Measurements from ENCODE around the gene ASF1A. TPM values are rescaled to one million over a fixed set of nuclear protein-coding genes. Genes with fewer than 3 reads are reported as not detected.

Gene ASF1A
- total RNA-seq, 1 donor from 2014 or later, result 6.8 TPM

DNA sequence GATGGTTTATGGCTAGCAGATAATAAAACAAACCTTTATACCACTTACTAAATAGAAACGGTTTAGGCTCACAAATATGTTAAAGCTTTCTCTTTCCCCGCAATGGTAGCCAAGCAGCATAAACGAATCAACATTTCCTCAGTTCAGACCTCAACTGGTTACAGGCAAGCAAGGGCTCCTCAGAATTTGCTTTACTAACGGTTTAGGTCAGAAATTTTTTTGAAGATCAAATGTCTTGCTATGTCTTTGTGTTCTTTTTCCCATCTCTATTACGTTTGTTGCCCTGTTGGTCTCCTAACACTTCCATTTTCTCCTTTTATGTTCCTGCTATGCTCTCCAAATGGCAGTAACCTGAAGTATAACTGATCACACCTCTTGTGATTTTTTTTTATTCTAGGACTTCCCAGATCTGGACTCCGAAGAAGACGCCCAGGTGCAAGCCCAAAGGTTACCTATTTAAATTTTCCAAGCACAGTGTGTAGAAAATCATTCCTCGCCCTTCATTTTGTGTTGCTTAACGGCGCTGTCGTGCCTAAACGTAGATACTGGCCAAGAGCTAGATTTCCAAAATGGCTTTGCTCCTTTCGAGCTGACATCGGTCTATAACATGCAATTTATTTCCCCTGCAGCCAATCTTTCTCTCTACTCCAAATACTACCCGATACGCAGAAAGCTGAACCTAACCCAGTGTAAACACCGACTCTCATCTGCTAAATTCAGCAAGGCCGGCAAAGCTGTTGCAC is 717 bp upstream of the ASF1A start:
- no peak for TF ChIP-seq CTCF (IDR thresholded peaks at IDR 0.05)
- peak in 1 of 2 donors; percentile 70 for DNase-seq (ENCODE audit: low spot score in 2 of 2)
- Histone ChIP-seq H3K27ac (peak overlapping the region; percentile 85 to 93), H3K27me3 (no peaks in the 10 kb centered on the region), H3K9me3 (no peaks in the 10 kb centered on the region), H3K4me3 (peak overlapping the region; percentile 82 to 95), H3K4me1 (peaks cover 0 to 20% of the 10 kb centered on the region in 2 donors), H3K36me3 (no peaks in the 10 kb centered on the region)
- intact Hi-C loops (cut with DNase I), result loop anchor here (1.0 to 10.0 kb wide), 7 partner anchors 41 to 1288 kb away; partner anchors contain the start of genes CEP85L, GOPC, MAN1A1 and PLN

- peak overlapping the region; percentile 82 to 95 for H3K4me3 ChIP-seq
- peak overlapping the region; percentile 93 to 97 for H3K27ac ChIP-seq
- peak in 1 of 3 experiments; percentile 3 for TF ChIP-seq CTCF (IDR thresholded peaks at IDR 0.05)
- H3K27me3 ChIP-seq, result no peaks in the 10 kb centered on the region
- peaks cover 0 to 5% of the 10 kb centered on the region in 2 donors for H3K36me3 ChIP-seq
- intact Hi-C loops (cut with DNase I), result loop anchor here (2.0 to 10.0 kb wide), 7 partner anchors 184 to 1290 kb away; partner anchors contain the start of genes FAM184A, GOPC, MAN1A1 and PLN
- peak in 1 of 2 donors; percentile 80 for DNase-seq (ENCODE audit: low spot score in 2 of 2)
- H3K4me1 ChIP-seq, result peaks cover 0 to 20% of the 10 kb centered on the region in 2 donors
- H3K9me3 ChIP-seq, result no peaks in the 10 kb centered on the region
Observed at GRCh38 chr6:118894425-118895260, 691 bp downstream of the ASF1A start.

GRCh38 chr6:118895261-118895560 is 1.3 kb downstream of the ASF1A start:
- peaks cover 0 to 20% of the 10 kb centered on the region in 2 donors for H3K4me1 ChIP-seq

DNA sequence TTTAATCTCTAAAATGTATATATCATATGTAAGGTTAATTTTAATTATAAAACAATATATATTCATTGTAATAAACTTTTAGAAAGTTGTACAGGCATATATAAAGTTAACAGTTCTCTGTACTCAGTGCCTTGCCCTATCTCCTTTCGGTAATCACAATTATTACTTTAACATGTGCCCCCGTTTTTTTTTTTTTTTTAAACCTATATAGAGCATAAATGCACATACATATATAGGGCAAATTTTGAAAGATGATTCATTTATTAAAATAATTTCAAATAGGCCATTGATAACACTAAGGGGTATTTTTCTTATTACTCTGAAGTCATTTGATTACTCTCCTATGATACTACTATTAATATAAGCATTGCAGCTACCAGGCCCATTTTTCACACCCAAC is 1.9 kb downstream of the ASF1A start:
- peak overlapping the region in 1 of 2 donors; percentile 82 for H3K4me3 ChIP-seq
- peak overlapping the region in 1 of 2 donors; percentile 93 for H3K27ac ChIP-seq
- H3K9me3 ChIP-seq, result no peaks in the 10 kb centered on the region
- no peak for TF ChIP-seq CTCF (IDR thresholded peaks at IDR 0.05)
- H3K36me3 ChIP-seq, result peaks cover 0 to 5% of the 10 kb centered on the region in 2 donors
- peaks cover 0 to 20% of the 10 kb centered on the region in 2 donors for H3K4me1 ChIP-seq
- no peaks in the 10 kb centered on the region for H3K27me3 ChIP-seq
- intact Hi-C loops (cut with DNase I), result loop anchor here (2.0 to 10.0 kb wide), 6 partner anchors 183 to 1291 kb away; partner anchors contain the start of genes FAM184A, GOPC and PLN
- no peak for DNase-seq (ENCODE audit: low spot score in 2 of 2)

More at GRCh38 chr6:118895261-118895560, 1.3 kb downstream of the ASF1A start:
- Histone ChIP-seq H3K36me3 (peaks cover 0 to 5% of the 10 kb centered on the region in 2 donors), H3K9me3 (no peaks in the 10 kb centered on the region), H3K27me3 (no peaks in the 10 kb centered on the region), H3K4me3 (peak overlapping the region; percentile 82 to 95), H3K27ac (peak overlapping the region; percentile 93 to 97)
- no peak for DNase-seq (ENCODE audit: low spot score in 2 of 2)
- TF ChIP-seq CTCF (IDR thresholded peaks at IDR 0.05), result no peak
- intact Hi-C loops (cut with DNase I), result loop anchor here (2.0 to 10.0 kb wide), 6 partner anchors 184 to 1290 kb away; partner anchors contain the start of genes FAM184A, GOPC and PLN

DNA sequence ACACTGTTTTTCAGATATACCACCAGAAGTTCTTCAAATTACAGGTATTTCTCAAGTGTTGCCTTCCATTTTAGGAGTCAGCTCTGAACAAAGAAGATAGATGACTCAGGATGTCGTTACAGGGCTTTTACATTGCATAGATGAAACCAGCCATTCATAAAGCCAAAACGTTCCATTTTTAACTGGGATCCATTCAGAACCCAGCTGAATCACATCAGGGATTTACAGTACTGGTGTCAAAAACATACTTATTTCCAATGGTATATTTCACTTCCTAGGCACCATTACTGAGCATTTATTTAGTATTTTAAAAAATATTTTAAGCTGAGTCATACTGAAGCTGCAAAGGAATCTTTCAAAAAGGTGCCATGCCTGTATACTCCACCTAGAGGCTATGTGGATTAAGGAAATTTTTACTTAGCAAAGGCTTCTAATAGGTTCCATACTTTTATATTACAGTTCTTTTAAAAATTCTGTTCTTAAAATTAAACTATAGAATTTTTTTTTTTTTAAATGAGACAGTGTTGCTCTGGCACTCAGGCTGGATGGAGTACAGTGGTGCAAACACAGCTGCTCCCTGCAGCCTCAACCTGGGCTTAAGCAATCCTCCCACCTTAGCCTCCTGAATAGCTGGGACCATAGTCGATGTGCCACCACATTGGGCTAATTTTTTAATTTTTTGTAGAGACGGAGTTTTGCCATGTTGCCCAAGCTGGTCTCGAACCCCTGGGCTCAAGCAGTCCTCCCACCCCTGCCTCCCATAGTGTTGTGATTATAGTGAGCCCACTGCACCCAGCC is 2.6 kb downstream of the ASF1A start:
- Histone ChIP-seq H3K4me3 (no peak overlapping the region), H3K9me3 (no peaks in the 10 kb centered on the region), H3K36me3 (peaks cover 0 to 5% of the 10 kb centered on the region in 2 donors), H3K27me3 (no peaks in the 10 kb centered on the region), H3K27ac (no peak overlapping the region), H3K4me1 (peaks cover 0 to 15% of the 10 kb centered on the region in 2 donors)
- no peak for DNase-seq (ENCODE audit: low spot score in 2 of 2)
- intact Hi-C loops (cut with DNase I), result loop anchor here (5.0 to 10.0 kb wide), 5 partner anchors 218 to 1292 kb away; partner anchors contain the start of genes GOPC and PLN
- TF ChIP-seq CTCF (IDR thresholded peaks at IDR 0.05), result peak in 2 of 3 experiments; percentile 13 to 17
